ENCODE data around the gene TUBA1A.
"Not testable (repeated sequence)": the region's sequence is repeated elsewhere in the genome, so short reads cannot be mapped to it uniquely, and the experiment has no call there.

Gene TUBA1A

GRCh38 chr12:49223590-49224369, 34.9 kb upstream of the TUBA1A start:
- Histone ChIP-seq H3K27ac (ENCODE audit: low read length) (no peak overlapping the region), H3K9me3 (ENCODE audit: control insufficient read depth in 1 of 2, low read length in 2 of 2) (no peaks in the 10 kb centered on the region), H3K4me3 (ENCODE audit: low read depth in 1 of 2, low read length in 2 of 2) (no peak overlapping the region), H3K36me3 (ENCODE audit: control insufficient read depth in 1 of 2, insufficient read depth in 2 of 2, low read length in 2 of 2) (no peaks in the 10 kb centered on the region), H3K4me1 (ENCODE audit: control insufficient read depth in 1 of 2, insufficient read depth in 2 of 2, low read length in 2 of 2) (no peaks in the 10 kb centered on the region), H3K27me3 (ENCODE audit: low read depth, low read length) (no peaks in the 10 kb centered on the region)

- Histone ChIP-seq H3K27me3 (ENCODE audit: low read depth, low read length) (no peaks in the 10 kb centered on the region), H3K27ac (ENCODE audit: low read length) (peak overlapping the region; percentile 75), H3K36me3 (ENCODE audit: control insufficient read depth in 1 of 2, insufficient read depth in 2 of 2, low read length in 2 of 2) (no peaks in the 10 kb centered on the region), H3K9me3 (ENCODE audit: control insufficient read depth in 1 of 2, low read length in 2 of 2) (no peaks in the 10 kb centered on the region), H3K4me1 (ENCODE audit: control insufficient read depth in 1 of 2, insufficient read depth in 2 of 2, low read length in 2 of 2) (no peaks in the 10 kb centered on the region), H3K4me3 (ENCODE audit: low read depth in 1 of 2, low read length in 2 of 2) (peak overlapping the region in 1 of 2 donors; percentile 12)
Observed at GRCh38 chr12:49223122-49223521, 34.2 kb upstream of the TUBA1A start.

DNA sequence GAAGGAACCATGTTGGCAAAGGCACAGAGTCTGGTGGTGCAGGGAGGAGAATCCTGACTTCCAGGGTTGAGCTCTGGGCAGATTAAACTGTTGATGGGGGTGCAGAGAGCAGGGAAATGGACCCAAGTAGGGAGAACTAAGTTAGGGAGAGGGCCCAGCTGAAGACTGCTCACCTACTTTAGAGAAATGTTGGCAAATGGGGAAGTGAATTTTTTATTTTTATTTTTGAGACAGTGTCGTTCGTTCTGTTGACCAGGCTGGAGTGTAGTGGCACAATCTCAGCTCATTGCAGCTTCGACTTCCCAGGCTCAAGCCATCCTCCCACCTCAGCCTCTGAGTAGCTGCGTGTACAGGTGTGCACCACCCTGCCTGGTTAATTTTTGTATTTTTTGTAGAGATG, 32.1 kb upstream of the TUBA1A start:
- Histone ChIP-seq H3K4me1 (ENCODE audit: control insufficient read depth in 1 of 2, insufficient read depth in 2 of 2, low read length in 2 of 2) (no peaks in the 10 kb centered on the region), H3K4me3 (ENCODE audit: low read depth in 1 of 2, low read length in 2 of 2) (no peak overlapping the region), H3K9me3 (ENCODE audit: control insufficient read depth in 1 of 2, low read length in 2 of 2) (no peaks in the 10 kb centered on the region), H3K27me3 (ENCODE audit: low read depth, low read length) (no peaks in the 10 kb centered on the region), H3K36me3 (ENCODE audit: control insufficient read depth in 1 of 2, insufficient read depth in 2 of 2, low read length in 2 of 2) (no peaks in the 10 kb centered on the region), H3K27ac (ENCODE audit: low read length) (no peak overlapping the region)

DNA sequence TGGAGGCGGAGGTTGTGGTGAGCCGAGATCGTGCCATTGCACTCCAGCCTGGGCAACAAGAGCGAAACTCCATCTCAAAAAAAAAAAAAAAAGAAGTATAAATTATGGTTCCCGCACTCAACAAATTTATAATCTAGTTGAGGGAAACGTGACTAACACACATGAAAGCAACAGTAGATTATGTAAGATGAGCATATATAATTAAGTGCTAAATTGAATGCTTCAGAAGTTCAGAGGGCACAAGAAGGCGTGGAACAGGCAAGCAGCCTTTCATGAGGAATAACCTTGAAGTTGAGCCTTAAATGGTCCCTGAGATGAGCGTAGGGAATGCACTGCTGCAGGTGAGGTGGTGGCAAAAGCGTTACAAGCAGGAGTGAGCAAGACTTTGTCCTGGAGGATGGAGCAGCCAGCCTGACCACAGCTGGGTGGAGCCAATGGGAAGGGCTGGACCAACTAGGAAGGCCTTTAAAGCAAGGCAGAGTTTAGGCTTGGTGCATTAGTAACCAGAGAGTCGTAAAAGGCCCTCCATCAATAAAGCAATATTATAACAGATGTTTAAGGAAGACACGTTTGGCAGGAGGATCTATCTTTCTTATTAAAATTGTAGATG, 30.6 kb upstream of the TUBA1A start:
- H3K27ac ChIP-seq (ENCODE audit: low read length): no peak overlapping the region
- no peaks in the 10 kb centered on the region for H3K36me3 ChIP-seq (ENCODE audit: control insufficient read depth in 1 of 2, insufficient read depth in 2 of 2, low read length in 2 of 2)
- peaks cover 7 to 9% of the 10 kb centered on the region in 2 donors for H3K4me1 ChIP-seq (ENCODE audit: control insufficient read depth in 1 of 2, insufficient read depth in 2 of 2, low read length in 2 of 2)
- no peaks in the 10 kb centered on the region for H3K9me3 ChIP-seq (ENCODE audit: control insufficient read depth in 1 of 2, low read length in 2 of 2)
- no peak overlapping the region for H3K4me3 ChIP-seq (ENCODE audit: low read depth in 1 of 2, low read length in 2 of 2)
- no peaks in the 10 kb centered on the region for H3K27me3 ChIP-seq (ENCODE audit: low read depth, low read length)

DNA sequence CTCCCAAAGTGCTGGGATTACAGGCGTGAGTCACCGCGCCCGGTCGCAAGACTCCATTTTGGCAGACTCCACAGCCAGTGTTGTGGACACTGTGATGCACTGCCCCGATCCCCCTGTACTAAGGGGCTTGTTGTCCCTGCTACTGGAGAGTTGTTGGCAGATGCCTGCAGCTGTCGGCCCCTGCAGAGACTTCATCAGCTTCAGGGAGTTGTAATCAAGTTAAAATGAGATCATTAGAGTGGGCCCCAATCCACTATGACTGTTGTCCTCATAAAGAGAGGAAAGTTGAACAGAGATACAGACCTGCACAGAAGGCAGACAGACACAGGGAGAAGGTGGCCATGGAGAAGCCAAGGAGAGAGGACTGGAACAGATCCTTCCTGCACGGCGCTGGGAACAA, 23.7 kb upstream of the TUBA1A start:
- Histone ChIP-seq H3K4me1 (ENCODE audit: control insufficient read depth in 1 of 2, insufficient read depth in 2 of 2, low read length in 2 of 2) (peaks cover 7 to 9% of the 10 kb centered on the region in 2 donors), H3K27me3 (ENCODE audit: low read depth, low read length) (no peaks in the 10 kb centered on the region), H3K9me3 (ENCODE audit: control insufficient read depth in 1 of 2, low read length in 2 of 2) (no peaks in the 10 kb centered on the region), H3K27ac (ENCODE audit: low read length) (no peak overlapping the region), H3K4me3 (ENCODE audit: low read depth in 1 of 2, low read length in 2 of 2) (no peak overlapping the region), H3K36me3 (ENCODE audit: control insufficient read depth in 1 of 2, insufficient read depth in 2 of 2, low read length in 2 of 2) (no peaks in the 10 kb centered on the region)

- not testable (repeated sequence) for H3K27ac ChIP-seq (ENCODE audit: low read length); H3K9me3 ChIP-seq (ENCODE audit: control insufficient read depth in 1 of 2, low read length in 2 of 2); H3K27me3 ChIP-seq (ENCODE audit: low read depth, low read length); H3K4me1 ChIP-seq (ENCODE audit: control insufficient read depth in 1 of 2, insufficient read depth in 2 of 2, low read length in 2 of 2); H3K4me3 ChIP-seq (ENCODE audit: low read depth in 1 of 2, low read length in 2 of 2); H3K36me3 ChIP-seq (ENCODE audit: control insufficient read depth in 1 of 2, insufficient read depth in 2 of 2, low read length in 2 of 2)
Observed at GRCh38 chr12:49210703-49211102, 21.8 kb upstream of the TUBA1A start.

DNA sequence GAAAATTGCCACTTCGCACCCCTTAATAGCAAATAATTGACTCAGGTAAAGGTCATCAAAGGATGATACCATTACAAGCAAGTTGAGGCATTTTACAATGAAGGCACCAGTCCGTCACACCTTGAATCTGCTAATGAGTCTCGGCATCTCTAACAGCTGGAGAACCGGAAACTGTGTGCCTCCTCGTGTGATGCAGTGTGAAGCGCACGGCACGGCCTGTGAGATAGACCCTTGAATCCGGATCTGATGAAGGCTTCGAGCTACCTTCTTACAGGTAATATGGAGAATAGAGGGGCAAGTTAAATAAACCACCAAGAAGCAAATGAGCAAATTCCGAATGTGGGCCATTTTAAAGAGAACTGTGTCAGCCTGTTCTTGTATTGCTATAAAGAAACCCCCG, 19.8 kb upstream of the TUBA1A start:
- no peak overlapping the region for H3K4me3 ChIP-seq (ENCODE audit: low read depth in 1 of 2, low read length in 2 of 2)
- H3K9me3 ChIP-seq (ENCODE audit: control insufficient read depth in 1 of 2, low read length in 2 of 2): no peaks in the 10 kb centered on the region
- H3K27me3 ChIP-seq (ENCODE audit: low read depth, low read length): no peaks in the 10 kb centered on the region
- no peak overlapping the region for H3K27ac ChIP-seq (ENCODE audit: low read length)
- no peaks in the 10 kb centered on the region for H3K4me1 ChIP-seq (ENCODE audit: control insufficient read depth in 1 of 2, insufficient read depth in 2 of 2, low read length in 2 of 2)
- no peaks in the 10 kb centered on the region for H3K36me3 ChIP-seq (ENCODE audit: control insufficient read depth in 1 of 2, insufficient read depth in 2 of 2, low read length in 2 of 2)

GRCh38 chr12:49208146-49208545, 19.3 kb upstream of the TUBA1A start:
- H3K27me3 ChIP-seq (ENCODE audit: low read depth, low read length): no peaks in the 10 kb centered on the region
- H3K4me1 ChIP-seq (ENCODE audit: control insufficient read depth in 1 of 2, insufficient read depth in 2 of 2, low read length in 2 of 2): no peaks in the 10 kb centered on the region
- H3K4me3 ChIP-seq (ENCODE audit: low read depth in 1 of 2, low read length in 2 of 2): no peak overlapping the region
- no peaks in the 10 kb centered on the region for H3K9me3 ChIP-seq (ENCODE audit: control insufficient read depth in 1 of 2, low read length in 2 of 2)
- H3K27ac ChIP-seq (ENCODE audit: low read length): no peak overlapping the region
- no peaks in the 10 kb centered on the region for H3K36me3 ChIP-seq (ENCODE audit: control insufficient read depth in 1 of 2, insufficient read depth in 2 of 2, low read length in 2 of 2)

DNA sequence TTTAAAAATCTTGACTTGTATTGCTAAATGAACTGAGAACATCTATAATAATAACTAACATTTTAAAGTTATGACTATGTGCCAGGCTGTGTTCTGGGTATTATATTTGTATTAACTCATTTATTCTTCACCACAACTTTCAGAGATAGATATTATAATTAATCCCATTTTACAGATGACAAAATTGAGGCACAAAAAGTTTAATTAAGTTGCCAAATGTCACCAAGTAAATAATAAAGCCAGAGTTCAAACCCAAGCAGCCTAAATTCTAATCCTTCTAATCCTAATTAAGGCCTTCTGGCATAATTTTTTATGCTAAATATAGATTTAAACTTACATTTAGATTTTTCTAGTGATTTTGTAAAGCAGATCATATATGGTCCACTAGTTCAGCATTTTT, 17.5 kb upstream of the TUBA1A start:
- Histone ChIP-seq H3K4me3 (ENCODE audit: low read depth in 1 of 2, low read length in 2 of 2) (no peak overlapping the region), H3K27me3 (ENCODE audit: low read depth, low read length) (no peaks in the 10 kb centered on the region), H3K27ac (ENCODE audit: low read length) (no peak overlapping the region), H3K36me3 (ENCODE audit: control insufficient read depth in 1 of 2, insufficient read depth in 2 of 2, low read length in 2 of 2) (no peaks in the 10 kb centered on the region), H3K9me3 (ENCODE audit: control insufficient read depth in 1 of 2, low read length in 2 of 2) (no peaks in the 10 kb centered on the region), H3K4me1 (ENCODE audit: control insufficient read depth in 1 of 2, insufficient read depth in 2 of 2, low read length in 2 of 2) (peaks cover 0 to 11% of the 10 kb centered on the region in 2 donors)

- Histone ChIP-seq H3K27ac (ENCODE audit: low read length) (peak overlapping the region; percentile 71), H3K36me3 (ENCODE audit: control insufficient read depth in 1 of 2, insufficient read depth in 2 of 2, low read length in 2 of 2) (no peaks in the 10 kb centered on the region), H3K9me3 (ENCODE audit: control insufficient read depth in 1 of 2, low read length in 2 of 2) (no peaks in the 10 kb centered on the region), H3K4me3 (ENCODE audit: low read depth in 1 of 2, low read length in 2 of 2) (peak overlapping the region in 1 of 2 donors; percentile 26), H3K4me1 (ENCODE audit: control insufficient read depth in 1 of 2, insufficient read depth in 2 of 2, low read length in 2 of 2) (peaks cover 6 to 33% of the 10 kb centered on the region in 2 donors), H3K27me3 (ENCODE audit: low read depth, low read length) (no peaks in the 10 kb centered on the region)
Observed at GRCh38 chr12:49201595-49202295, 12.9 kb upstream of the TUBA1A start.

GRCh38 chr12:49200919-49201594, 12.2 kb upstream of the TUBA1A start:
- Histone ChIP-seq H3K27me3 (ENCODE audit: low read depth, low read length) (no peaks in the 10 kb centered on the region), H3K36me3 (ENCODE audit: control insufficient read depth in 1 of 2, insufficient read depth in 2 of 2, low read length in 2 of 2) (no peaks in the 10 kb centered on the region), H3K9me3 (ENCODE audit: control insufficient read depth in 1 of 2, low read length in 2 of 2) (no peaks in the 10 kb centered on the region), H3K27ac (ENCODE audit: low read length) (peak overlapping the region; percentile 71), H3K4me1 (ENCODE audit: control insufficient read depth in 1 of 2, insufficient read depth in 2 of 2, low read length in 2 of 2) (peaks cover 6 to 33% of the 10 kb centered on the region in 2 donors), H3K4me3 (ENCODE audit: low read depth in 1 of 2, low read length in 2 of 2) (peak overlapping the region in 1 of 2 donors; percentile 26)

Measured in muscle layer of duodenum (tissue), 2 donors.